ENCODE measurements around the gene PDE4D. TPM values are rescaled to one million over a fixed set of nuclear protein-coding genes. Genes with fewer than 3 reads are reported as not detected.

The PDE4D gene
- total and polyA plus RNA-seq, 2 donors (not counting 1 experiment from before 2014, with no cell fraction given) = 14.9 to 171 TPM

- H3K27me3 Mint-ChIP-seq = no peaks in the 10 kb centered on the region
- ATAC-seq (ENCODE audit: low read depth) = no peak
- intact Hi-C loops (cut with micrococcal nuclease) = no loop called here
- Histone ChIP-seq H2AFZ (ENCODE audit: insufficient read depth, low read depth, low read length, poor library complexity, severe bottlenecking) (no peak overlapping the region), H3K4me1 (ENCODE audit: control insufficient read depth in 2 of 2, insufficient read depth in 2 of 2, low read length in 2 of 2) (no peaks in the 10 kb centered on the region), H4K20me1 (ENCODE audit: control insufficient read depth, insufficient read depth, low read length, poor library complexity, severe bottlenecking) (no peaks in the 10 kb centered on the region), H3K27ac (ENCODE audit: low read length in 2 of 2) (no peak overlapping the region), H3K4me3 (ENCODE audit: control extremely low read depth in 1 of 5, extremely low read depth in 1 of 5, insufficient read depth in 1 of 5, low read depth in 2 of 5, low read length in 4 of 5) (no peak overlapping the region), H3K9me3 (ENCODE audit: control extremely low read depth in 1 of 3, control insufficient read depth in 2 of 3, insufficient read depth in 1 of 3, low read length in 2 of 3) (no peaks in the 10 kb centered on the region), H3K9ac (ENCODE audit: low read length) (no peak overlapping the region), H3K79me2 (ENCODE audit: control insufficient read depth, insufficient read depth, low read length) (no peaks in the 10 kb centered on the region), H3K4me2 (replicated peaks; ENCODE audit: low read depth, low read length, poor library complexity, severe bottlenecking) (no peak overlapping the region), H3K27me3 (replicated peaks in 1 of 4; ENCODE audit: control extremely low read depth in 1 of 4, control insufficient read depth in 3 of 4, insufficient read depth in 4 of 4, low read length in 3 of 4) (no peaks in the 10 kb centered on the region), H3K36me3 (replicated peaks in 1 of 2; ENCODE audit: control extremely low read depth in 1 of 2, control insufficient read depth in 1 of 2, extremely low read depth in 1 of 2, insufficient read depth in 2 of 2, low read length in 1 of 2) (no peaks in the 10 kb centered on the region)
- peaks cover 1% of the 10 kb centered on the region for H3K4me1 Mint-ChIP-seq
- no peak overlapping the region for H3K4me3 Mint-ChIP-seq
- no peak for DNase-seq
- ChIA-PET POLR2A (no interaction called here), CTCF (no interaction called here)
- no peaks in the 10 kb centered on the region for H3K9me3 Mint-ChIP-seq (ENCODE audit: insufficient read depth)
- no peak for TF ChIP-seq CTCF (IDR thresholded peaks at IDR 0.05)
- no peak for TF ChIP-seq EZH2 (IDR thresholded peaks at IDR 0.05; ENCODE audit: borderline replicate concordance, insufficient read depth, low read depth, low read length, poor library complexity, severe bottlenecking)
- no CpG with 5 or more reads among the region's 2 CpGs for WGBS (ENCODE audit: insufficient coverage)
- H3K27ac Mint-ChIP-seq = no peak overlapping the region
Measured at GRCh38 chr5:59779453-59779852, 114.1 kb downstream of the PDE4D start.

- H3K4me2 ChIP-seq (replicated peaks; ENCODE audit: low read depth, low read length, poor library complexity, severe bottlenecking) = no peak overlapping the region
- H3K27me3 ChIP-seq (replicated peaks in 1 of 4; ENCODE audit: control extremely low read depth in 1 of 4, control insufficient read depth in 3 of 4, insufficient read depth in 4 of 4, low read length in 3 of 4) = no peaks in the 10 kb centered on the region
- no peak overlapping the region for H3K27ac Mint-ChIP-seq
- no peaks in the 10 kb centered on the region for H3K27me3 Mint-ChIP-seq
- no peak overlapping the region for H3K4me3 ChIP-seq (ENCODE audit: control extremely low read depth in 1 of 5, extremely low read depth in 1 of 5, insufficient read depth in 1 of 5, low read depth in 2 of 5, low read length in 4 of 5)
- H3K4me3 Mint-ChIP-seq = no peak overlapping the region
- H3K27ac ChIP-seq (ENCODE audit: low read length in 2 of 2) = no peak overlapping the region
- H4K20me1 ChIP-seq (ENCODE audit: control insufficient read depth, insufficient read depth, low read length, poor library complexity, severe bottlenecking) = no peaks in the 10 kb centered on the region
- H3K4me1 ChIP-seq (ENCODE audit: control insufficient read depth in 2 of 2, insufficient read depth in 2 of 2, low read length in 2 of 2) = no peaks in the 10 kb centered on the region
- ChIA-PET CTCF (no interaction called here), POLR2A (interaction anchor here (0.6 kb wide), 1 partner anchor 11 kb away, joined by 3 read pairs; no protein-coding TSS in a partner anchor)
- peaks cover 1% of the 10 kb centered on the region for H3K4me1 Mint-ChIP-seq
- DNase-seq (no peak), ATAC-seq (ENCODE audit: low read depth) (no peak)
- H3K9me3 ChIP-seq (ENCODE audit: control extremely low read depth in 1 of 3, control insufficient read depth in 2 of 3, insufficient read depth in 1 of 3, low read length in 2 of 3) = no peaks in the 10 kb centered on the region
- no peak overlapping the region for H3K9ac ChIP-seq (ENCODE audit: low read length)
- intact Hi-C loops (cut with micrococcal nuclease) = no loop called here
- H3K9me3 Mint-ChIP-seq (ENCODE audit: insufficient read depth) = no peaks in the 10 kb centered on the region
- no peaks in the 10 kb centered on the region for H3K79me2 ChIP-seq (ENCODE audit: control insufficient read depth, insufficient read depth, low read length)
- TF ChIP-seq EZH2 (IDR thresholded peaks at IDR 0.05; ENCODE audit: borderline replicate concordance, insufficient read depth, low read depth, low read length, poor library complexity, severe bottlenecking) = no peak
- no peak for TF ChIP-seq CTCF (IDR thresholded peaks at IDR 0.05)
- no peak overlapping the region for H2AFZ ChIP-seq (ENCODE audit: insufficient read depth, low read depth, low read length, poor library complexity, severe bottlenecking)
- 93% methylated on average over 3 of the region's 4 CpGs for WGBS (ENCODE audit: insufficient coverage)
- no peaks in the 10 kb centered on the region for H3K36me3 ChIP-seq (replicated peaks in 1 of 2; ENCODE audit: control extremely low read depth in 1 of 2, control insufficient read depth in 1 of 2, extremely low read depth in 1 of 2, insufficient read depth in 2 of 2, low read length in 1 of 2)
Measured at GRCh38 chr5:59777028-59777427, 116.5 kb downstream of the PDE4D start.
